ENCODE data around the gene MEN1. TPM values are rescaled to one million over a fixed set of nuclear protein-coding genes. Genes with fewer than 3 reads are reported as not detected.

MEN1 gene
- total and polyA plus RNA-seq, 9 of the 15 experiments (the other 6 are each of a cell fraction or from before 2014, with no cell fraction given), result 3.4 to 57.2 (median 19.3) TPM

GRCh38 chr11:64823568-64824119, 13.3 kb upstream of the MEN1 start:
- no peaks in the 10 kb centered on the region for H3K79me2 ChIP-seq (ENCODE audit: control insufficient read depth, insufficient read depth, low read length)
- in situ Hi-C loops (cut with MboI), result no loop called here
- no peaks in the 10 kb centered on the region for H3K27me3 ChIP-seq (ENCODE audit: control insufficient read depth in 2 of 2, insufficient read depth in 2 of 2, low read length in 2 of 2)
- H3K9ac ChIP-seq (ENCODE audit: insufficient read depth in 1 of 2, low read depth in 2 of 2, low read length in 2 of 2), result no peak overlapping the region
- ChIA-PET POLR2A (no interaction called here), CTCF (ENCODE audit: low intra/inter-chr PET ratio) (no interaction called here)
- no peak overlapping the region for H3K27ac ChIP-seq (ENCODE audit: extremely low read depth, low read depth, low read length)
- no peak overlapping the region for H3K4me3 ChIP-seq
- H3K9me3 ChIP-seq (replicated peaks; ENCODE audit: control insufficient read depth, insufficient read depth, low read depth, low read length), result no peaks in the 10 kb centered on the region
- intact Hi-C loops (cut with micrococcal nuclease), result no loop called here
- TSS peak; percentile 66 for BruUV-seq (replicated peaks)
- H4K20me1 ChIP-seq (replicated peaks; ENCODE audit: control insufficient read depth, insufficient read depth, low read length), result no peaks in the 10 kb centered on the region
- H2AFZ ChIP-seq (ENCODE audit: low read depth, low read length), result no peak overlapping the region
- whole genome bisulfite sequencing (ENCODE audit: insufficient coverage, low coverage, missing lambda C conversion rate), result 44% methylated on average over 10 of the region's 11 CpGs
- no peak overlapping the region for H3K4me2 ChIP-seq (ENCODE audit: insufficient read depth, low read length)
- H3K36me3 ChIP-seq (ENCODE audit: control insufficient read depth, insufficient read depth, low read length), result peaks cover 26% of the 10 kb centered on the region; the same call in 2 of the 3 replicates
- H3K9me1 ChIP-seq (ENCODE audit: control insufficient read depth, insufficient read depth, low read length), result no peaks in the 10 kb centered on the region
- peak; percentile 36 for TF ChIP-seq POLR2B (IDR thresholded peaks at IDR 0.05; ENCODE audit: low read depth, partially characterized antibody)
- no peak for TF ChIP-seq CUX1 (CRISPR knock-in tag; IDR thresholded peaks at IDR 0.05)
- no peak for TF ChIP-seq ZNF57 (CRISPR knock-in tag; IDR thresholded peaks at IDR 0.05)
- TF ChIP-seq SUPT5H (IDR thresholded peaks at IDR 0.05), result peak; percentile 28; the same call in 1 of the 2 replicates
- TF ChIP-seq SRSF1 (IDR thresholded peaks at IDR 0.05; ENCODE audit: low read depth, low read length), result no peak
- 0 out of 2 replicates have a peak, but pooled peaks have one; percentile 36 for TF ChIP-seq LARP7 (IDR thresholded peaks at IDR 0.05)
- TF ChIP-seq ZNF224 (CRISPR knock-in tag; IDR thresholded peaks at IDR 0.05), result no peak
- TF ChIP-seq POLR2A (conservative IDR thresholded peaks at IDR 0.05), result 0 out of 2 replicates have a peak, but pooled peaks have one; percentile 23
- no peak for TF ChIP-seq HNRNPLL (IDR thresholded peaks at IDR 0.05; ENCODE audit: low read depth, low read length, poor library complexity, severe bottlenecking)
- TF ChIP-seq HBP1 (CRISPR knock-in tag; IDR thresholded peaks at IDR 0.05), result 0 out of 2 replicates have a peak, but pooled peaks have one; percentile 38
- no peak for TF ChIP-seq RCOR1 (IDR thresholded peaks at IDR 0.05; ENCODE audit: borderline replicate concordance in 1 of 2, low read depth in 2 of 2, low read length in 2 of 2)
- FAIRE-seq (no peak), DNase-seq (ENCODE audit: extremely low read depth in 1 of 4, low spot score in 3 of 4) (no peak), ATAC-seq (no peak)
- peaks cover 10 to 23% of the 10 kb centered on the region in 2 experiments; a peak in 4 of 5 replicates for H3K4me1 ChIP-seq (replicated peaks in 1 of 2; ENCODE audit: control insufficient read depth in 2 of 2, insufficient read depth in 2 of 2, low read length in 2 of 2)
